HG02571 (cell line): ENCODE measurements around the gene FARP1.

Experiments
- ATAC-seq: cut with Tn5 transposase; IDR thresholded peaks from one replicate; pipeline ENCODE4 v1.9.1; 2021; ENCODE audit warnings: mild to moderate bottlenecking, moderate library complexity; ENCODE audit not compliant: unreplicated experiment

Gene FARP1

DNA sequence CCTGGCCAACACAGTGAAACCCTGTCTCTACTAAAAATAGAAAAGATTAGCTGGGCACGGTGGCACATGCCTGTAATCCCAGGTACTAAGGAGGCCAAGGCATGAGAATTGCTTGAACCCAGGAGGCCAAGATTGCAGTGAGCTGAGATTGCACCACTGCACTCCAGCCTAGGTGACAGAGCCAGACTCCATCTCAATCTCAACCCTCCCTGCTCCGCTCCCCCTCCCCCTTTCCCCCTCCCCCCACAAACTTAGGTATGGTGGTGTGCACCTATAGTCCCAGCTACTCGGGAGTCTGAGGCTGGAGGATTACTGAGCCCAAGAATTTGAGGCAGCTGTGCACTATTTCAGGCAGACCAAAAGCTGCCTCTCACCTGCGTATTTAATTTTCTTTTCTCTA is 55.8 kb downstream of the FARP1 start:
- no peak for ATAC-seq

DNA sequence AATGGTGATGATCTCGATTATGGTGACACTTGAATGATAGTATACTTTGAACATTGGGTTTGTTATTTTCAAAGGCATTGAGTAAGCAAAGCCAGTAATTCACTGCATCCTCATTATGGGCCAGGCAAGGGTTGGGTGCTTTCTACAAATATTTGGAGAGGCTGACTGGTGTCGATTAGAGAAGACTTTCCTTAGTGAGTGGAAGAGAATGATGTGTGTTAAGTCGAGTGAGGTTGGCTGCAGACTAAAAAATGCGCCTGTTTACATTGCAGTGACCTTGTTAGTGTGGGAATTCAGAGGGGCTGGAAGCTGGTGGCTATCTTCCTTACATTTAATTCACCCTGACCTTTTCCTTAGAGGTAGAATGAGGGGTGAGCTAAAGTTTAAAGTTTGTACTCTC is 56.6 kb downstream of the FARP1 start:
- no peak for ATAC-seq

DNA sequence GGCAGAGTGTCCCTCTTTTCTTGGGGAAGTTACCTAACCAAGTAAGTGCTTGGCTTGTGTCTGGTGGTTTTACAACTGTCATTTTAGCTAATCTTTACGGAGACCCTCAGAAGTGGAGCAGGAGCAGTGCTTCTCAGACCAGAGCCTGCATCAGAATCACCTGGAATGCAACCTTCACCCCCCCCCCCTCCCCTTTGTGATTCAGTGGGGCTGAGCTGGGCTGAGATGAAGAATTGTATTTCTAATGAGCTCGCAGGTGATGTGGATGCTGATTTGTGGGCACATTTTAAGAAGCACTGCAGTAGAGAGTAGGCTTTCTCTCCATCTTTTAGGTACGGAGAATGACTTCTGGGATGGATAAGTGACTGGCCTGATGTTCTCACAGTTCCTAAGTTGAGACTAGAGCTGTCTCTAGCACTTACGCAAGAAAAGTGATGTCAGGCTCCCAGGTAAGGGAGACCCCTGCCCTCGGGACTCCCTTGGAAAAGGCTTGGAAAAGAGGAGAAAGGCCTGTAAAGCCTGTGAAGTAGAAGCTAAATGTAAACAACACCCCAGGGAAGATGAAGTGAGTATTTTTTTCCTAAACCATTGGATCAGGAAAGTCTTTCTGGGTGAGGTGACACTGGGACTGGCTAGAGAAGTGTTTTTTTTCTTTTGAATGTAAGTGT is 57.5 kb downstream of the FARP1 start:
- ATAC-seq = no peak

DNA sequence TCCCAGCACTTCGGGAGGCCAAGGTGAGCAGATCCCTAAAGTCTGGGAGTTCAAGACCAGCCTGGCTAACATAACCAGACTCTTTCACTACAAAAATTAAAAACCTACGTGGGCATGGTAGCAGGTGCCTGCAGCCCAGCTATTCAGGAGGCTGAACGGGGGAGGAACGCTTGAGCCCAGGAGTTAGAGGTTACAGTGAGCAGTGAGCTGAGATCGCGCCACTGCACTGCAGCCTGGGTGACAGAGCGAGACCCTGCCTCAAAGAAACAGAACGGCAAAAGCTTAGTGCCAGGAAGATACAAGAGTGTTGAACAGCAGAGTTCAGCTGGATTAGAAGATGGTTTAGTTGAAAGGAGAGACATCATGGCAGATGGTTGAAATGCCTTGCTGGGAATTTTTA is 58.3 kb downstream of the FARP1 start:
- no peak for ATAC-seq

DNA sequence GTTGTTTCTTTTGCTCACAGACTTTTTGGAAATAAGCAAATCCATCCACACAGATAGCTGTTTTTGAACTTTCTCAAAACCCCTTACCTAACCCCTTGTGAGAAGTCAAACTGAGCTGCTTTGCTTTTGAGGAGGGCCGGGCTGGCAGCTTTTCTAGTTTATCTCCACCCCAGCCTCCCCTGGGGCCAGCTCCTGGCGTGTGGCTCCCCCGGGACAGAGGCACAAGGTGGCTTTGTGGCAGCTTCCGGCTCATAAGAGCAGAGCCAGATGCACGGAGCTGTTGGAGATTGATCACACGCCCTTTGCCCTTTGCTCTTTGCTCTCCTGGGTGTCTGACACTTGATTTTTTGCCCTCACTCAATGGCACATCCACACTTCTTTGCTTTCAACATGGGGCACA is 59.1 kb downstream of the FARP1 start:
- ATAC-seq = no peak

DNA sequence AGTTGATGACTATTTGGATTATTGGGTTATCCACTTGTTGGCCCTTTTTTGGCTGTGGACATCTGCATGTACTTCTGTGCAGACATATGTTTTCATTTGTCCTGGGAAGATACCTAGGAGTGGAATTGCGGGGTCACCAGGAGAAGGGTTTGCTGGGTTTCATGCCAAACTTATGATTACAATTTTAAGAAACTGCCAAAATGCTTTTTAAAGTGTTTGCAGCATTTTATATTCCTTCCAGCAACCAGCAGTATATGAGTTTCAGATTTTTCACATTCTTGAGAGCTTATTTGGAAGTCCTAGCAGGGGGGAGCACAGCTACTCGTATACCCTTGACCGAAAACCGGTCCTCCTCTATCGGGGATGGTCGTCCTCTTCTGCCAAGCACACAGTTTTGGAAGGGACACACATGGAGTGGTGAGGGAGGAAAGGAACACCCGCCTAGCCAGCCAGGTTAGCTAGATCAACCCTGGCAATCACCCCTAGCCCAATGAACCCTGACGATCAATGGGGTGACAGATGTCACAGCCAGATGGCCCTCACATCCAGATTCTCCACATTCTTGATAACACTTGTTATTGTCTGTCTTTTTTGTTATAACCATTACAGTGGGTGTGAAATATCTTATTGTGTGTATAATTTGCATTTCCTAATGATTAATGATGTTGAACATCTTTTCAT is 60.9 kb downstream of the FARP1 start:
- no peak for ATAC-seq

- ATAC-seq = no peak
These were observed 61.7 kb downstream of the FARP1 start for GRCh38 chr13:98204546-98204945.

DNA sequence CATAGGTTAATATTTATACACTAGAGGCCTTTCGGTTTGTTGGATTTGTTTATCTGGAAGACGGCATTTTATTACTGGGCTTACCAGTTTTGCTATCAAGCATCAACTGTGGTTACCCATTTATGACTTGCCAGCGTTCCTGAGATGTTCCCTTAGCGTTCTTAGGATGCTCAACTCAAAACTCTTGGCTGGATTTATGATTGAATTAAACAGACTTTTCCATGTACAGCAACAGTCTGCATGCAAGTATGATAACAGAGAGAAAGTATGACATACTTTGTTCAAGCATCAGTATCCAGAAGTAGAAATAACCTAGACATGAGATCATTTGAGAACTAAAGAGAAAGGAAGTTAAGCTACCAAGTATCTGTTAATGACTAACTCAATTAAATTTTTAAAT is 64.1 kb downstream of the FARP1 start:
- ATAC-seq = no peak

DNA sequence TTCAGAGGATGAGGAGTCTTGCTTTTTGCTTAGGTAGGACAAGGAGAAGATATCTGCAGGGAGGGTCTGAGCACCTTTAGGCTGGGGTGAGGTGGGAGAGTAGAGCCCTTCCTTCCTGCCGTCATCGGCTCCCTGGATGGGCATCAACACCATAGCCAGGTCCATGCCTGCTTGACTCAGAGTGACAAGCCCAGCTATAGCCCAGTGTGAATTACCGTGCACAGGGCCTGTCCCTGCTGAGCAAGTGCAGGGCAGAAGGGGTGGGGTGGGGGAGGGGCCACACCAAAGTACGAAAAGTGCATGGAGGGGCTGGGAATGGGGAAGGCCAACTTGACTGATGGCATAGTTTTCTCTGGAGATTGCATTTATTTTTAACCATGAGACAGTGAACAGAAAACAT is 64.5 kb downstream of the FARP1 start:
- ATAC-seq = no peak

- no peak for ATAC-seq
These were observed 65.7 kb downstream of the FARP1 start for GRCh38 chr13:98208606-98209005.

DNA sequence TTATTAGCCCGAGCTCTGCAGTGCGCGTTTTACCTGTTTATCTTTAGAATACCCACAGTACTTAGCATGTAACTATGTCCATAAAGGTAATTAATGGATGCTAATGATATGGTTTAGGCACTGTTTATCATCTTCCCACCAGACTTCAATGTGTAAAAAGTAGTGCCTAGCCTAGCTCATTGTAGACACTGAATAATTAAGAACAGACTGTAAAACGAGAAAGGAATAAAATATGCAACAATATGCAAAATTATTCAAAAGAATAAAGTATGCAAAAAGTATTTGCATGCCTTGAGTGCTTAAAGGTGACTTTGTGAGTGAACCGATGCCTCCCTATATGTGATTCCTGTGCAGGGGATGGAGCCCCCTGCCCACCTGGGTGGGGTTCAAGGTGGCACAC is 69.9 kb downstream of the FARP1 start:
- ATAC-seq = no peak

DNA sequence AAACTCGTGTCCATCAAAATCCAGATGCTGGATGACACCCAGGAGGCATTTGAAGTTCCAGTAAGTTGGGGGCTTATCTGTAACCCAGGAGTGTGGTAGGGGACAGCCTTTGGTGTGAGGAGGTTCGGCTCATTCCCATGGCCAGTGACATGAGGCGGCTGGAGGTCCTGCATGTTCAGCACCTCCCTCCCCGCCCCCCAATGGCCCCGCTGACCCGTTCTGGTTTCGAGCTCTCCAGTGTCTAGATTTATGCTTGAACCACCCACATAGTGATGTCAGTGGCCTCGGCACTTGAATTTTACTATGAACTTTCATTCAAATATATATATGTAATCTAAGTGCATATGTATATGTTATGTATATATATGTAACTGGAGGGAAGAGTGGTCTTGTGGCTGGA is 70.5 kb downstream of the FARP1 start:
- ATAC-seq = no peak

DNA sequence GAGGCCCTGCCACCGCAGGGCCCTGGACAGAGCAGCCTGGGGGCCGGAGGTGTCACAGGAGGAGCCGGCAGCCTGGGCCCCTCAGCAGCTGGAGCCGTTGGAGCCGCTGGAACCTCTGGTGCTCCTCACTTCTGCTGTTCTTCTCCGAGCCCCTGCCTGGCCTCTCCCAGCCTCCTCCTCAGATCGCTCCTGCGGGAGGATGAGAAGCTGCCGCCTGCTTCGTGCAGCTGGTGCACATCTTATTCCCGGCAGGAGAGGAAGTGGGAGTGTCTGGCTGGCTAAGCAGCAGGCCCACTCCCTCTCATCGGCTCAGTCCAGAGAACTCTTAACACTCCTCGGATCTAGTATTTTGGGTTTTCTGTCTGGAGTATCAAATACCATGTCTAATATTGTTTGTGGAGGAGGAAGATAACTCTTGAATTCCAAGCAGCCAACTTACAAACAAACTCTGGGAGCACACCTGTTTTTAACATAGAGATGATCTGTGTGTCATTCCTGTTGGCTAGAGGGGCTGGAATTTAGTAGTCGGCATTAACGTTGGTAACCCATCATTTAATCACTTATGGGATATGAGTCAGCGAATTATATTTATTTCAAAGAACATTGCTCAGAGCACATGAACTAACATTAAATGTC is 71.2 kb downstream of the FARP1 start:
- no peak for ATAC-seq

DNA sequence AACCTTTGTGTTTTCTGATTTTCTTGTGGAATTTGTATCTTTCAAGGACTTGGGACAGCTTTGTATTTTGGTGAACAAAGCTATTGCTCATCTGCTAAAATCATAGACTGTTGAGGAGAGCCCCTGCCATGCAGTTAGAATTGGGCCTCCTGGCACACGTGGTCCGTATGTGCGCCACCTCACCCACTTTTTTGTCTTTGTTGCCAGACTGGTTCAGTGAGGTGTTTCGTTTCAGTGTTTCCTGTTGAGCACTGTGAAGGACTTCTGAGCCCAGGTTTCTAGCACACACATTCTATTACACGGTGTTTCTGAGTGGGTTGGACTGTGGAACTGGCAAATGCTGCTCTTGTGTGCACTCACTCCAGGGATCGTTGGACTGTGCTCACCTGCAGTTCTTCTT is 71.8 kb downstream of the FARP1 start:
- no peak for ATAC-seq

- no peak for ATAC-seq
These were observed 72.6 kb downstream of the FARP1 start for GRCh38 chr13:98215508-98215907.

DNA sequence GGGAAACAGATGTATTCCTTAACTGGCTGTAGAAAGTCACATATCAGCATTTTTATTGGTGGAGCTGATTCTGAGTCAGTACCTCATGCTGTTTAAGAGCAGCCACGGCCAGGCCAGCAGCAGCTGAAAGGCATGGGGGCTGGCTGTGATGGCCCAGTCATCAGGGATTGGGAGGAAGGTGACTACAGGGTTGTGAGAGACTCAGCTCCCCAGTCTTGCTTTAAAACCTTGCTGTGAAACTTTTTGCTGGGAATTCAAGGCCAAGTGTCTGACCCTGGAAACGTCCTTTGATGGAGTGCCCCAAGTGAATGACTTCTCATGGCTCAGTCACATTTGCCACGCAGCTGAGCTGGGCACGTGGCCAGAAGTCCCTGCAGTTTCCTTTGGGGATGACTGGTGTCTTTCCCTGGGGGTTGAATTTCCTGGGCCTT is 73.3 kb downstream of the FARP1 start:
- no peak for ATAC-seq

GRCh38 chr13:98216711-98217285 is 73.9 kb downstream of the FARP1 start:
- ATAC-seq = no peak

DNA sequence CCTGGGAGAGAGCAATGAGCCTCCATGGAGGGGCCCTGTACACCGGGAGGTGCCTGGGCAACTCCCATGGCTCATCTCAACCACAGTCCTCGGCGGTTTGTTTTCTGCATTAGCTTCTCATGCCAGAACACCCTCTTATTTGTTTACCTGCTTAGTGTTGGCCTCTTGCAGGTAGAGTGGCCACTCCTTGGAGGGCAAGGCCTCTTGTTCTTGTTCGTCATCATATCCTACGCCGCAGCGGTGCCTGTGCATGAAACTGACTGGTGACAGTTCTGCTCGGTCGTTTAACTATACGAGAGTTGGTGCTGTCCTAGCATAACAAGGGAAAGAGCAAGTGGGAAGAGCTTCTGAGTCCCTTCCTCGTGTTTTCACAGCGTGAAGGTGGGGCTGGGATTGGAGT is 74.7 kb downstream of the FARP1 start:
- no peak for ATAC-seq

GRCh38 chr13:98219685-98220084 is 76.8 kb downstream of the FARP1 start:
- no peak for ATAC-seq

DNA sequence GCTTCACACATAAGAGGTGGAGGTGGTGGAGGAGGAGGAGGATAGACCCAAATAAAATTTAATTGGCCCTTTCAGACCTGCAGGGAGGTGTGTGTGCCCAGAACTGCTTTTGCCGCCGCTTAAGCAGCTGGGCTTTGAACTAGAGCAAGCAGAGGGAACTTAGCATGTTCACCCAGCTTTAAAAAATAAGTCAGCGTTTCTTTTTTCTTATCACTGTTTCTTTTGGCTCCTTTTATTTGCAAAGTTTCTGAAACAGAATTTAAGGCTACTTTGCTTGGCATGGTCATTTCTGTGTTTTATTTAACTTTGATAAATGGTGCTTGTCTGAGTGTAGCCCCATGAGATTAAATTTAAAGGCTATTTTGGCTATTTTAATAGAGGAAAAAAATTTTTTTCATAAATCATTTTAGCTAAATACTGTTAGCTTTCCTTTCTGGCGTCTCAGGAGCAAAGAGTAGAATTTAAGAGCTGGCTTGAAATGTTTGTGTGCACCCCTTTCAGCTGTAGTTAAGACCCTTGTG is 77.4 kb downstream of the FARP1 start:
- no peak for ATAC-seq

GRCh38 chr13:98221234-98221633 is 78.3 kb downstream of the FARP1 start:
- ATAC-seq = no peak

DNA sequence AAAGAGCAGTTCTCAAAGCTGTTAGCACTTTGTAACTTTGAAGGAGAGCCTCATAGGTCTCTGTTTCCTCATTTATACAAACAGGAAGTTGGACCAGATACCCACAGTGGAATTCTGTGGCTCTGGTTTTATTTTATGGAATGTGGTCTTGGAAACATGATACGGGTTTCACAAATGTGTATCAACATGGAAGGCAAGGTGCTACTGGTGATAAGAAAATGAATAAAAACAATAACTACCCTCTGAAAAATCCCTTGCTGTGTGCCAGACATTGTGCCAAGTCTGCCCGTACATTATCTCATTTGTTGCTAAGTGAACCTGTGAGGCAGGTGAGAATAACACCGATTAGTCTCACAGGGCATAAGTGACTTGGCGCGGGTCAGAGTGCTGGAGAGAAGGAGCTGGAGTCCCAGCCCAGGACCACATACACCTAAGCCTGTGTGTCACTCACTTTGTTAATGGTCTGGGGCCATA is 79.2 kb downstream of the FARP1 start:
- no peak for ATAC-seq
